GM19035 (cell line): ENCODE results near the gene LRRC30.
"Not testable (repeated sequence)": the region's sequence is repeated elsewhere in the genome, so short reads cannot be mapped to it uniquely, and the experiment has no call there.

Source experiments
- ATAC-seq: cut with Tn5 transposase; IDR thresholded peaks from one replicate; pipeline ENCODE4 v1.9.1; 2021; ENCODE audit not compliant: unreplicated experiment

Gene LRRC30

DNA sequence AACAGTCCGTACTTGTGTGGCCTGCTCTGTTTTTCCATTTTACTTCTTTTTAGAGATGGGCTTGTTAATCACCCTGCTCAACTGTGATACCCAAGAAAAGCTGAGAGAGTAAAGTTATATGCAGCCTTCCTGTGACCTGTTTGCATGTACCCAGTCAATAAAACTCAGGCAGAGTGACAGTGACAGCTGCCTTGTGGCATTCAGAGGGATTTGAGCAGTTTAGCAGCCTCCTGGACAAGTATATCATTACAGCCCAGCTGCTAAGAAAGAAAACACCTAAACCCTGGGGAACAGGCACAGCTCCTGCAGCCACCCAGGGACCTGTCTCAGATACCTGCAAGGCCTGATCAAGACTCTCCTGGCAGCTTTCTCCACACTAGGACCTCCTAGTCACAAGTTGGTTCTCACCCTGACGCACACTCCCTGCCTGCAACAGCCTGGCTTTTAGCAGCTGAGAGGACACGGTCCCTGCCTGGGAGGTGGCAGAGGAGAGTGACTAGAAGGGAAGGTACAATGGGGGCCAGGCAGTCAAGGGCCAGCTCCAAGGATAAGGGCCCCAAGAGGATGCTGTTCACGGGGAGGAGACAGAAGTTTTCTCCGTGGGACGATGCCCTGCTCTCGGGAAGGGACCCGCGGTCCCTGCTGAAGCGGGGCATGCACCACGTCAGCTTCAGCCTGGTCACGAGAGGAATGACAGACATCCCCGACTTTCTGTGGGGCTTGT is at the start of gene LRRC30:
Gene LRRC30 (plus strand): TSS at position 464 of the 724 bp plus-strand sequence. CDS start 50 bp downstream, at position 514.
- no peak for ATAC-seq

- ATAC-seq: no peak
Observed at GRCh38 chr18:7185701-7186100, 45.2 kb upstream of the LRRC30 start.

DNA sequence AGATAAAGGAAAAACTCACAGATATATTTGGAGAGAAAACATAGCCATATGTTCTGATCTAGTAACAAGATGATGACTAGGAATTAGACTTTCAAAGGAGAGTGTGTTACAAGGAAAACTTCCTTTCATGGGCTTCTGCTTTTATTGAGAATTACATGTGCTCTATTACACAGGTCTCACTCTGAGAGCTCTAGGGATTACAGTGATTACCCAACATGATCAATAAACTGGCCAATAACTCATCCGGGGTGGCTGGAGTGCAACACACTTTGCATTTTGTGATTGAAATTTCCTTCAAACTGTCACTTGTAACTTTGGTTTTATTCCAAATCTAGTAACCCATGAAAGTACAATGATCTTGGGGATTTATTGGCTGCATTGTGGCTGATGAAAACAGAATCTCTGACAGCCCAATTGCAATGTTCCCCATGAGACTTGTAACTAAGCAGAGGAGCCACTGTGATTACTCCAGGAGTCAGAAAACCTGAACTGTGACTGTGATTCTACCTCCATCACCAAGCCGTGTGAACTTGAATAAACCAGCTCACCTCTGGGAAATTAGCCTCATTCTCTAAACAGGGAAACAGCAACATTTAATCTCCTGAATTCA is 40.2 kb upstream of the LRRC30 start:
- ATAC-seq: no peak

- no peak for ATAC-seq
Observed at GRCh38 chr18:7191736-7192135, 39.2 kb upstream of the LRRC30 start.

DNA sequence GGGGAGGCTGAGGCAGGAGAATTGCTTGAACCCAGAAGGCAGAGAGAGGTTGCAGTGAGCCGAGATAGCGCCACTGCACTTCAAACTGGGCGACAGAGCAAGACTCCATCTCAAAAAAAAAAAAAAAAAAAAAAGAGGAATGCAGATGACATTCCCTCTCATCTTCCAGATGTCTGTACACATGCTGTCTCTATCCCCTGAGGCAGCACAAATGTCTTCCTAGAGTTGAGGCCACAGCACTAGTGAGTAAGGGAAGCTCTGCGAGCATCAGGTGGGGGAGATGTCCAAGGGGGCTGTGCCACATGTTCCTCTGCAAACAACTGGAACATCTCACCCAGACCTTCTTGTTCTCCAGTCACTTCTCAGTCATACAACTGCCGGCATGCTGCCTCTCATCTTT is 35.6 kb upstream of the LRRC30 start:
- ATAC-seq: no peak

DNA sequence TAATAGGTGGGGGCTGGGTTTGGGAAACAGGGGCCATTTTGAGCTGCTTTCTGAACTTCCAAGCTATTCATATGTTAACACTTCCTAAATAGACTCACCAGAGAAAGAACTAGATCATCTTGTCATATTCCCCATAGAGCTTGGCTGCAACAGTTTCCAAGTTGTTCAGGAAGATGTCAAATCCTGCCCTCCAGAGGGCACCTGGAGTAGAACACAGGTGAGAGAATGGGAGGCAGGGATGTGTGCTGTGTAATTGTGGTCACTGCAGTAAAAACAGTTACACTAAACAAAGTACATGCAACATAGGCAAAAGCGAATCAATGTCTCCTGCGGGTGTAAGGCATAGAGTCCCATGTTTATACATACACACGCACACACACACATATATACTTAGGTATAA is 34.5 kb upstream of the LRRC30 start:
- ATAC-seq: no peak

DNA sequence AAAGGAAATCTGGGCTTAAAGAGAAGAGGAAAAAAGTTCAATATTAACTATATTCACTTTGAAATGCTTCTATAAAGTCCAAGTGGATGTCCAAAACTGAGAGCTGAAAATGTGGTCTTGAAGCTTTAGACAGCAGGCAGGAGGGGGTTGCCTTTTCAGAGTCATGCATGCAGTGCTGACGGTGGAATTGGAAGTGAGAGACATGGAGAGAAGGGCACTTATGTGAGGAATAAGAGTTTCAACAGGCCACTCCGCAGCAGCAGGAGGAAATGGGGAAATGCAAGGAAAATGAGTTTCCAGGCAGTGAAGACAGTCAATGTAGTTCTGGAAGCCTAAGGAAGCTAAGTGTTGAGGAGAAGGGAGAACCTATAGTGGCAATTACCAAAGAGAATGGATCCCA is 33.0 kb upstream of the LRRC30 start:
- no peak for ATAC-seq

DNA sequence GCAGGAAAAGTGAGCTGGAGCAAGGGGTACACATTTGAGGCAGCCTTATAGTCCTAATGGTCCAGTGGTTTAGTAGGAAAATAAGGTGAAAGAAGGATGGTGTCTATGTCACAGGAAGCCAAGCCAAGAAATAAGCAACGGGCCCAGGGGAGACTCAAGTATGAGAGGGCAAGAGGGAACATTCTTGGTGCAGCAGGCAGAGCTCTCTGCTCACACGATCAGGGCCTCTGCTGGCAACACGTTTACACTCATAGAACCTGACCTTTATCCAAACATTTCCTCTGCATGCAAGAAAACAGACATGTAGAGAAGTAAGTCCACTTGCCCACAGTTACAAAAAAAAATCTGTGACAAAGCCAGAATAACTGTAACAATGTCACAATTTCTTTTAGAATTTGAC is 32.6 kb upstream of the LRRC30 start:
- ATAC-seq: no peak

- no peak for ATAC-seq
Observed at GRCh38 chr18:7201096-7201495, 29.8 kb upstream of the LRRC30 start.

DNA sequence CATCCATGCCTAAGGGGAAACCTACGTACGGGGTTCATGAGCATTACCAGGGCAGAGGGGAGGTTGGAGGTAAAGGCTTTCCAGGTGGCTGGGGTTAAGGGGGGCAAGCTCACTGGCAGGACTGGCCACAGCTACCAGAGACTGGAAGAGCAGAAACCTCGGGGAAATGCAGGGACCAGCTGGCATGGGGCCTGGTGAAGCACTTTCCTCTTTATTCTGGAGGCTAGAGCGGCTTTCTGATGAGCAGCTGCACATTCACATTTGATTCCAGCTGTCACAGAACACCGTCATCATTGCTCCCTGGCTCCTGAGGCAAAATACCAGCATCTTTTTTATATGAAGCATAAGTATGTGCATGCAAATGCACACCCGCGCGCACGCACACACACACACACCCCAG is 28.7 kb upstream of the LRRC30 start:
- ATAC-seq: no peak

- not testable (repeated sequence) for ATAC-seq
Observed at GRCh38 chr18:7203601-7204000, 27.3 kb upstream of the LRRC30 start.

DNA sequence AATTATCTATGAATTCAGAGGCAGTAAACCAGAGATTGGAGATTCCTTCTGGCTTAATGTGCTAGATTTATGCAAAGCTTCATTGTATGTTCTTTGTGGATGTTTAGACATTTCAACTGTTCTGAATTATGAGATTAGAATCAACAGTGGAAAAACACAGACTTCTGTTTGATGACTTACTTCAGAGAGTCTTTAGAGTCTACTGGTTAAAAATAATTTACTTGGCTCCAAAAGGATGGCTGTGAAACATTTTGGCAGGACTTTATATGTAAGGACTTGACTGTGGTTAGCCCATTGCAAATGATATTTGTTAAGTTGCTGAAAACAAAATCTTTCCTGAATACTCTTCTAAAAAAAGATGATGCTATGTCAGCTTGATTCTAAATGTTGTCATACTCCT is 25.5 kb upstream of the LRRC30 start:
- no peak for ATAC-seq

- no peak for ATAC-seq
Observed at GRCh38 chr18:7206217-7206616, 24.7 kb upstream of the LRRC30 start.

DNA sequence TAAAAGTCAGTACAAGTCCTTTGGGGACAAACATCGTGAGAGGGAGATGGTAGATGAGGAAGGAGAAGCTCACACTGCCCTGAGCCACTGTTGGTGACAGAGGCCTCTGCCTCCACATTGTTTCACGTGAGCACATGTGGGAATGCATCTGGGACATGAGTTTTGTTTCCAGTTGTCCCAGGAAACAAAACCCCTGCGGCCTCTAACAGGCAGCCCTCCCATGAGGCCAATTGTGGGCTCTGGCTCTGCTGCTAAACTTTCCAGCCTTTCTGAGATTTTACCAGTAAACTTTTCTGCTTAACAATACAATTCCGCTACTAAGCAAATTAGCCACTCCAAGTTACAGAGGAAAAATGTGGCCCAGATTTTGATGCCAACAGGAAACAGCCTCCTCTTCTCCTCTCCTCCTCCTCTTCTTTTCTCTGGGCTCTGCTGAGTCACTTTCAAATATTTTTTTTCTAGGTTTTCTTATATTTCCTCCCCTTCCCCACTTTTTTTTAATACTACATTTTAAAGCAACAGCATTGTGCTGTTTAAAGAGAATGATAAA is 23.4 kb upstream of the LRRC30 start:
- ATAC-seq: no peak

DNA sequence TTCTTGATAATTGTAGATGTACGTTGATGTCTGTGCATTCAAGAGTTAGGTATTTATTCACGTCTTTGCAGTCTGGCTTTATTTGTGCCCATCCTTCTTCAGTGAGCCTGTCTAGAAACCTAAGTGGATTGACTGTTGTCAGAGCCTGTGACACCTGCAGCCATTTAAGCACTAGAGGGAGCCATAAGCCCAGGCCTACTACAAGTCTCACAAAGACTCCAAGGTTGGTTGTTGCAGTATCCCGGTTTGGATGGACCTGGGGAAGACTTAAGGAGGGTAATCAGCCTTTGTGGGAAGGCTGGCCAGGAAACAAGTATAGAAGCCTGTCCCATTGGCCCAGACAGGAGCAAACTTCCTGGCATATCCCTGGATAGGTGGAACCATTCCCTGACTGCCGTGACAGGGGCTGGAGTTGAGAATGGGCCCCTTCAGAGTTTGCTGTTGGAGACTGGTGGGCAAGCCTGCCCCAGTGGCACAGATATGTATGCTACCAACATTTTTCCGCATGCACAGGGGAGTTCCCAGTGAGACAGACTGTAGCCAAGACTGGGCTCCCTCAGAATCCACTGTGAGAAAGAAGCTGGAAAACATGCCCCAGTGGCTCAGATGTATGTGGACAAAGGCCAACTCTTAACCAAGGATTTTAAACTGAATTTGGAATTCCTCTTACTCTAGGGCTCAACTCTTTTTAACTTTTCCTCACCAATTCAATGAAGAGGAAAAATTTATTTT is 9.3 kb upstream of the LRRC30 start:
- no peak for ATAC-seq

GRCh38 chr18:7224198-7224597 is 6.7 kb upstream of the LRRC30 start:
- no peak for ATAC-seq

DNA sequence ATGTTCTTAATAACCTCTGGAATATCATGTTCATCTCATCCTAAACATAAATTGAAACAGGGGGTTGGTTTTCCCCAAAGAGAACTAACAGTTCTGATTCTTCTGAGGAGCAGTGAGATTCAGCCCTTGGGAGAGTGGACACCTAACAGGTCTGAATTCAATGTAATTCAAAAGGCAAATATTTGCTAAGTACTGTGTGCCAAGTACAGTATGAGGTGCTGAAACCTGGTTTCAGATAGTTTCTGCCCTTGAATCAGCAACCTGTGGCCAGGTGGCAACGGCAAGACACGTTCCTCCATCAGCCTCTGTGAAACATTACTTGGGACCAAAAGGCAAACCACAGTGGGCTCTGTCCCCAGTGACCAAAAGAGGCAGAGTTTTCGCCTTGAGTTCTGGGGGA is 1.3 kb downstream of the LRRC30 start:
- ATAC-seq: no peak

DNA sequence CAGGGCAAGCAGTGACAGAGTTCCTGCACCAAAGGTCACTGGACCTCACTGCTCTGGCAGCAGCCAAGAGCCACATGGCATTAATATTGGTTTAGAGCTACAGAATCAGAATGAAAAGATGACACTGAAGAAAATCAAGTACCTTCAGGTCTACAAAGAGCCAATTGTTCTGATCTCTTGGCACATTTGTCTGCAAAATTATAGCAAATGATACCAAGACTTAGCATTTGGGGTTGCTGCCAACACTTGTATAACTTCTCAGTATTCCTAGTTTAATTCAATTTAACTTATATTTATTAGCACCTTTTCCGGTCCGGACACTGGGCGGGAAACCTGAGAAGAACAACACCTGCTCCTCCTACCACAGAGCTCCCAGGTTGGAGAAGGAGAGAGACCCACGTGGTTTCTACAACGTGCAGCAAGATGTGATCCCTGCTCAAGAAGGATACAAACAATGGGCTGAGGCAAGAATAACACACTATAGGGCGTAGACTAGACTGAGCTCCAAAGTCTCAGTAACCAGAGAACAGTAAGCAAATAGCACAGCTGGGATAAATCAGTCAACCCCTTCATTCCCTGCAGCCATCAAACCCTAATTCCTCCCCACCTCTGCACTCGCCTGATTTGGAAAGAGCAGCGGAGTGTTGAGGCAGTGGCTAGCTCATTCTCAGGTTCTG is 2.4 kb downstream of the LRRC30 start:
- no peak for ATAC-seq

- ATAC-seq: no peak
Observed at GRCh38 chr18:7234091-7234490, 3.2 kb downstream of the LRRC30 start.

DNA sequence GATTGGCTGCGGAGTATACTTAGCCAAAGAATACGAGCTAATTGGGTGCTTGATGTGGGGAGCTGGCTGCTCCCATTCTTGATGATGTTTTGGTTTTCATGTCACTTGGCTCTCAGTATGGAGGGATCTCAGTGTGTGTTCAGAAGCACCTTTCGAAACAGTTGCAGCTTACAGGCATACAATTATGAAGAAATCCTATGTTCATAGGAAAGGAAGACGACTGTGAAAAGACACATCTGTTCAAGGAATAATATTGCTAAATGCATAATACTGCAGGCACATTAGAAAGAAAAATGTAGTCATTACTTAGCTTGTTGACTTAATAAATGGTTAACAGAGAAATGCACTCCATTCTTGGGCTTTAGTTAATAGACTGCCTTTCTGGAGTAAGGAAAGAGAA is 4.1 kb downstream of the LRRC30 start:
- no peak for ATAC-seq

DNA sequence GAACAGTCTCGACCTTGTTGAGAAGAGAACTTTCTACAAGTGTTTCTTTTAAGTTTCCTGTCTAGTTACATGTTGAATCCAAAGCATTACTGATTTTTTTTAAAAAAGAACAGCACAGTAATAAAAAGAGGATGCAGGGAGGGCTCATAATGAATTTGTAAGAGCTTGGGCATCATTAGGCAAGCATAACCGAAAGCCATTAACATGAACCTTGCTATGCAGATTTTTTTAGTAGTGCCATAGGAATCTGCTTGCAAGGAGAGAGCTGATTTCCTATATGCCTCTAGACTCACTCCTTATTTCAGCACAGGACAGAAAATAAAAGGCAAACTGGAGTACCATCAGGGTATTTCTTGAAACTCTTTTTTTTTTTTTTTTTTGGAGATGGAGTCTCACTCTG is 5.2 kb downstream of the LRRC30 start:
- no peak for ATAC-seq
